Peyer's patch (tissue), 4 donors: ENCODE measurements around the gene DLGAP1. TPM values are rescaled to one million over a fixed set of nuclear protein-coding genes. Genes with fewer than 3 reads are reported as not detected.

ENCODE experiments used
- DNase-seq, 3 donors: peaks; one replicate each; pipeline ENCODE4 v3.0.0-alpha.2; 2017 to 2019
- H3K27ac ChIP-seq, 4 donors: fragments of 200-600 bp; sonication (generic); one replicate each; pipeline ENCODE4 v1.5.1; 2016 to 2019
- H3K27me3 ChIP-seq, 2 donors: fragments of 200-600 bp; sonication (generic); one replicate each; pipeline ENCODE4 v1.5.1; 2019
- H3K36me3 ChIP-seq, 3 donors: fragments of 200-600 bp; sonication (generic); one replicate each; pipeline ENCODE4 v1.5.1; 2016 to 2019
- H3K4me1 ChIP-seq, 4 donors: fragments of 200-600 bp; sonication (generic); one replicate each; pipeline ENCODE4 v1.5.1; 2016 to 2019
- H3K4me3 ChIP-seq, 4 donors: fragments of 200-600 bp; sonication (generic); 1 replicate in 3 of 4; 2 replicates in 1 of 4; pipeline ENCODE4 v1.5.1; 2016 to 2019; ENCODE audit warnings: mild to moderate bottlenecking in 1 of 4
- H3K9me3 ChIP-seq, 4 donors: fragments of 200-600 bp; sonication (generic); one replicate each; pipeline ENCODE4 v1.5.1; 2016 to 2019; ENCODE audit warnings: mild to moderate bottlenecking in 1 of 4
- CTCF ChIP-seq, 6 experiments: fragments of 450-650 bp in 4 of 6; fragments of 200-600 bp in 2 of 6; sonication (generic) in 1 of 6; IDR thresholded peaks; one replicate each; pipeline ENCODE4 v1.5.1; 2017 to 2019; ENCODE audit warnings: antibody characterized with exemption in 6 of 6, mild to moderate bottlenecking in 3 of 6, moderate library complexity in 1 of 6
- POLR2A ChIP-seq, 2 donors: fragments of 450-650 bp; IDR thresholded peaks; one replicate each; pipeline ENCODE4 v1.5.1; 2017; ENCODE audit warnings: antibody characterized with exemption in 2 of 2, mild to moderate bottlenecking in 2 of 2, moderate library complexity in 2 of 2
- total RNA-seq, 4 donors: library from RNA; depleted of rRNA; stranded (reverse); fragments of >200 nt; gene quantifications; one replicate each; pipeline ENCODE4 v1.1.0, GENCODE V29; 2016

DLGAP1 gene
- total RNA-seq, 4 donors from 2014 or later = 0.53 to 4.1 (median 2.1) TPM

- Histone ChIP-seq H3K27me3 (no peaks in the 10 kb centered on the region), H3K9me3 (no peaks in the 10 kb centered on the region), H3K4me1 (no peaks in the 10 kb centered on the region), H3K27ac (no peak overlapping the region), H3K4me3 (no peak overlapping the region), H3K36me3 (no peaks in the 10 kb centered on the region)
- no peak for DNase-seq
- no peak for TF ChIP-seq POLR2A (IDR thresholded peaks at IDR 0.05)
- TF ChIP-seq CTCF (IDR thresholded peaks at IDR 0.05) = no peak
These were observed 481.8 kb downstream of the DLGAP1 start for GRCh38 chr18:3973191-3973850.

- Histone ChIP-seq H3K9me3 (no peaks in the 10 kb centered on the region), H3K27ac (no peak overlapping the region), H3K4me3 (no peak overlapping the region), H3K27me3 (no peaks in the 10 kb centered on the region), H3K36me3 (no peaks in the 10 kb centered on the region), H3K4me1 (no peaks in the 10 kb centered on the region)
- TF ChIP-seq CTCF (IDR thresholded peaks at IDR 0.05) = no peak
- no peak for TF ChIP-seq POLR2A (IDR thresholded peaks at IDR 0.05)
- DNase-seq = no peak
These were observed 482.7 kb downstream of the DLGAP1 start for GRCh38 chr18:3972291-3972930.

GRCh38 chr18:3970929-3971328, 484.2 kb downstream of the DLGAP1 start:
- no peak for DNase-seq
- Histone ChIP-seq H3K4me1 (no peaks in the 10 kb centered on the region), H3K27me3 (no peaks in the 10 kb centered on the region), H3K9me3 (no peaks in the 10 kb centered on the region), H3K36me3 (no peaks in the 10 kb centered on the region), H3K27ac (no peak overlapping the region), H3K4me3 (no peak overlapping the region)
- TF ChIP-seq CTCF (IDR thresholded peaks at IDR 0.05) = no peak
- TF ChIP-seq POLR2A (IDR thresholded peaks at IDR 0.05) = no peak

GRCh38 chr18:3967359-3968180, 487.5 kb downstream of the DLGAP1 start:
- H3K4me3 ChIP-seq = no peak overlapping the region
- H3K36me3 ChIP-seq = no peaks in the 10 kb centered on the region
- no peaks in the 10 kb centered on the region for H3K4me1 ChIP-seq
- H3K27ac ChIP-seq = no peak overlapping the region
- no peak for DNase-seq
- TF ChIP-seq POLR2A (IDR thresholded peaks at IDR 0.05) (no peak), CTCF (IDR thresholded peaks at IDR 0.05) (no peak)
- no peaks in the 10 kb centered on the region for H3K27me3 ChIP-seq
- no peaks in the 10 kb centered on the region for H3K9me3 ChIP-seq

GRCh38 chr18:3966642-3967358, 488.3 kb downstream of the DLGAP1 start:
- Histone ChIP-seq H3K27me3 (no peaks in the 10 kb centered on the region), H3K4me3 (no peak overlapping the region), H3K36me3 (no peaks in the 10 kb centered on the region), H3K9me3 (no peaks in the 10 kb centered on the region), H3K4me1 (no peaks in the 10 kb centered on the region), H3K27ac (no peak overlapping the region)
- DNase-seq = no peak
- no peak for TF ChIP-seq POLR2A (IDR thresholded peaks at IDR 0.05)
- TF ChIP-seq CTCF (IDR thresholded peaks at IDR 0.05) = no peak
